KG1 (cell line): ENCODE results near the gene SKIL.

Experiments
- DNase-seq: peaks from one replicate; lab custom pipeline; 2025; lab: John Stamatoyannopoulos, UW

Gene SKIL

DNA sequence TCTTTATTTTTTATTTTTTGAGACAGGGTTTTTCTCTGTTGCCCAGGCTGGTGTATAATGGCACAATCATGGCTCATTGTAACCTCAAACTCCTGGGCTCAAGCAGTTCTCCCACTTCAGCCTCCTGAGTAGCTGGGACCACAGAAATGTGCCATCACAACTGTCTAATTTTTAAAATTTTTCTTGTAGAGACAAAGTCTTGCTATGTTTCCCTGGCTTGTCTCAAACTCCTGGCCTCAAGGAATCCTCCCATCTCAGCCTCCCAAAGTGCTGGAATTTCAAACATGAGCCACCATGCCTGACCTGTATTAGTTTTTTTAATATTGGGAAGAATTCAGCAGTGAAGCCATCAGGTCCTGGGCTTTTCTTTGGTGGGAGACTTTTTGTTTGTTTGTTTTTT lies 47.6 kb downstream of the SKIL start:
- DNase-seq: no peak

DNA sequence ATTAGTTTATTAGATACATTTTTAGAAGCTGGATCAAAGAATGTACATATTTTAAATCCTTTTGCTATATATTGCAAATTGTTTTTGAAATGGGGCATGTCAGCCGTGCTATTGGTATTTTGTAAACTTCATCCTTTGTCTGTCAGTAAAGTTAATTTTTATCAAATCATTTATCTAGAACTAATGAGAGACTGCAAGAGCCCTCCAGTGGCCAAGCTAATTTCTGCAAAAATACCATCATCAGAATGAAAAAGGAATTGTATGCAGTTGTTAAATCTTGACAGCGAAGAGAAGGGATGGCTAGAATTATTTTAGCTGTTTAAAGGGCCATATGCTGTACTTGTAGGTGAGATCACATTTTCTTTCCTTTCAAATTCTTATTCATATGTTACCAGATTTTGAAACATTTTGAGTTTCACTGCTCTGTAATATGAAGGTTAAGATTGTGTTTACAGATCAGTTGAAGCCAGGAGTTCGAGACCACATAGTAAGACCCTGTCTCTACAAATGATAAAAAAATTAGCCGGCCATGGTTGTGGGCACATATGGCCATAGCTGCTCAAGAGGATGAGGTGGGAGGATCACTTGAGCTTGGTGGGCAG lies 53.0 kb downstream of the SKIL start:
- no peak for DNase-seq

DNA sequence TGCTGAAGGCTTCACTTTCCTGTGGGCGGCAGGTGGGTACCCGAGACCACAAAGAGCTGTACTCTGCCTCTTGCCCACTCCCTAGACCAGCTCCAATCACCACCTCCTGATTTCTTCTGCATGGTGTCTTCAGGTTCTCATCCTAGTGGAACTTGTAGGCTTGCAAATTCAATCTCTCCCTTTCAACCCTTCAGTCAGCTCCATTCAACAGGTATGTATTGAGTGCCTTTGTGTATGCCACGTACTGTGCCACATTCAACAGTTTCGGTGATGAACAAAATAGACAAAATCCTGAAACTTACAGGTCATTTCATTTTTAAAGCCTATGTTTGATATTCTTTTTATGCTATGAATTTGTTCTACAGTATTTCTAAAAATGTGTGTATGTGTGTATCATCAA lies 55.8 kb downstream of the SKIL start:
- no peak for DNase-seq

DNA sequence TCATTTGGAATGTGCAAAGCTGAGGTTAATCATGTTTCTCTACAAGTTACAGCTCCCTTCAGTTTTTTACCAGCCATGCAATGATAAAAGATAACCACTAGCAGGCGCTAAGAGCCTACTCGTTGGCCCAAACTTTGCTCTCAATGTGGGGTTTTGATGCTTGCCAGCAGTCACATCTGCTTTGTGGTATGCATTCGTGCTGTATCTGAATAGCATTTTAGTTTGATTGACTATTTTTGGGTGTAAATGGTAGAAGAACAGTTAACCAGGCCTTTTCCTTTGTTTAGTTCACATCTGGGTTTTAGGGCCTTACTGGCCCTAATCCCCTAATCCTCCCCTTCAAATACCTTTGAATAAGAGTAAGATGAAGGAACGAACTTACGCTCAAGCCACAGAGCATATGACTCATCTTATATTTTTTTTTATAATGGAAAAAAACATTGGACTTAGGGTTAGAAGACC lies 56.7 kb downstream of the SKIL start:
- peak; percentile 40 for DNase-seq

DNA sequence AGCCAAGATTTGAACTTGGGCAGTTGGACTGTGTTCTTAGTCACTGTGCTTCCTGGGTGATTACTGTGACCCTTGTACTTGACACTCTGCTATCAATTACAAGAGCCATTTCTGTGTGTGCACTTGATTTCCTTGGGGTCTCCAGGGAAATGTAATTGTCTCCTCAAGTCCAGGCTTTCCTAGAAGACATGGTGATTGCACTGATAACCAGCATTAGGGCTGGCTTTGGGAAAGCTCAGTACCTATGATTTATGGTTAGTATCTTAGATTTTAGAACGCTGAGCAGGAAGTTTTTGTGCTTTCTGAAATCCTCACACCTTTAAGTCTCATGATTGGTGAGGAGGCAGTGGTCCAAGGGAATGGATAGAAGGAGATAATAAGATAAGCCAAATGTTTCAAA lies 59.6 kb downstream of the SKIL start:
- DNase-seq: no peak

DNA sequence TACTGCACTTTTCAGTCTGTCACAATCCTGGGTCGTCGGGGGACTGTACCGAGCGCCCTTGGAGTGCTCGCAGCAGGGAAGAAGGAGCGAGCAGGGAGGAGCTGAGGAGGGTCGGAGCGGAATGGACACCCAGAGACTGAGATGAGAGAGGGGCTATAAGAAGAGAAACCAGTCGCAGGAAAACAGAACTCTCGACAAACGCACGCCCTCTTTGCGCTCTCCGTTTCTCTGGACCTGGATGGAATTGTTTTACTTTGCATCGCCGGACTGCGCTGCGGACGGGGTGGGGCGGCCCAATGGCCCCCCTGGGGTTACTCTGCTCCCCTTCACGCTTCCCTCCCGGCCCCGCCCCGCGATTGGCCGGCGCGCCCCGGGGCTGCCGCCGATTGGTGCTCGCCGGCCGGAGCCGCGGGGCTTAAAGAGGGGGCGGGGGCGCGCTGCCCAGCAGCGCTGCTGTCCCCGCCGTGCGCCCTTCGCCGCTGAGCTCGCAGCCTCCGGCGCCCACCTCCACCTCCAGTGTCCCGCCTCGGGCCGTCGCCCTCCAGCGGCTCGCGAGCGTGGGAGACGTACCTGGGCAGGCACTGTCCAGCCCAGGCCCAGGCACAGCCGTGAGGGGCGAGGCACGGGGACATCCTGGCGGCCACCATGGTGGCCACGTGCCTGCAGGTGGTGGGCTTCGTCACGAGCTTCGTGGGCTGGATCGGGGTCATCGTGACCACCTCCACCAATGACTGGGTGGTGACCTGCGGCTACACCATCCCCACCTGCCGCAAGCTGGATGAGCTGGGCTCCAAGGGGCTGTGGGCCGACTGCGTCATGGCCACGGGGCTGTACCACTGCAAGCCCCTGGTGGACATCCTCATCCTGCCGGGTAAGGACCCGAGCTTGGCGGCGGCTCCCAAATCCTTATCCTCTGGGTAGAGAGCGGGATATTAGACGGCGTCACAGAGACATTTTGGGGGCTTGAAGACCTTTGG lies 61.2 kb downstream of the SKIL start, which contains the start of gene CLDN11:
TSS of gene CLDN11 (plus strand) at position 447 of the 977 bp plus-strand sequence. CDS start at position 646, 199 bp downstream.
- no peak for DNase-seq

DNA sequence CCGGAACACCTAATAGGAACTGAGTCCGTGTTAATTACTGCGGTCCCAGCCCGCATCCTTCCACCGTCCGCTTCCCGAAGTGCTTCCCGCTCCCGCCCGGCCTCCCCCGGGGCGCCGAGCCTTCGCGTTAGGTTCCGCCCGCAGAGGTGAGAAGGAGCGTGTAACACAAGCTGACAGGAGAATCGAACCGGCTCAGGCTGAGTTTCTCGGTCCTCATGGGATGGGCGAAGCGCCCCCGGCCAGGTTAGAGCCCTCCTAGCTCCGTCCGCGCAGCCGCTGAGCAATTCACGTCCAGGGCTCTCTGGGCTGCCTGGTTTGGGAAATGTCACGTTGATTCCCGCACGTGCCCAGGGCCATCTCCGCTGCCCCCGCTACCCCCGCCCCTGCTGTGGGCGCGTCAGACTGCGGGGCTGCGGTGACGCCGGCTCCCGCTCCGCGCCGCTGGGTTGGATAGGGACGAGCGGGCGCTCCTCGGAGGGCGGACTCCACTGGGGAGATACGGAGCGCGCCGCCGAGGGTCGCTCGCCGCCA lies 62.1 kb downstream of the SKIL start:
- DNase-seq: no peak

DNA sequence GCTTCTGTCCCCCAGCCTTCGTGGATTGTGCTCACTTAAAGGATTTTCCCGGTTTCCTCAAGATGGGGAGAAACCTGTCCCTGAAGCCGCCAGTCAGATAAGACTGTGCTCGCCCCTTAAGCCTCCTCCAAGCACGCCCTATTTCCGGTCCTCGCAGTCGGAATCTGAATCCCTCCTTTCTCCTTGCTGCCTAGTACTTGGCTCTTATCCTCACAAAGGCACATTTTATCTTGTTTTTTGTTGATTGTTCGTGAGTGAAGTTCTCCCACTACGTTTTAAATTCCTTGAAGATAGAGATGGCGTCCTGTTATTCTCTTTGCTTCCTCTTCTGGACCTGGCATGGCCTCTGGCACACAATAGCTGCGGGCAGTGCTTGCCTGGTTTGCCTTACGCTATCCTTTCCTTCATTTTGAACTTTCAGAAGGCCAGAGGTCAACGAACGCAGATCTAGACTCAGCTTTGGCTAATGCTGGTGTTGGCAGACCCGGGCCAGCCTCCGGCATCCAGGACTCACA lies 62.8 kb downstream of the SKIL start:
- no peak for DNase-seq

DNA sequence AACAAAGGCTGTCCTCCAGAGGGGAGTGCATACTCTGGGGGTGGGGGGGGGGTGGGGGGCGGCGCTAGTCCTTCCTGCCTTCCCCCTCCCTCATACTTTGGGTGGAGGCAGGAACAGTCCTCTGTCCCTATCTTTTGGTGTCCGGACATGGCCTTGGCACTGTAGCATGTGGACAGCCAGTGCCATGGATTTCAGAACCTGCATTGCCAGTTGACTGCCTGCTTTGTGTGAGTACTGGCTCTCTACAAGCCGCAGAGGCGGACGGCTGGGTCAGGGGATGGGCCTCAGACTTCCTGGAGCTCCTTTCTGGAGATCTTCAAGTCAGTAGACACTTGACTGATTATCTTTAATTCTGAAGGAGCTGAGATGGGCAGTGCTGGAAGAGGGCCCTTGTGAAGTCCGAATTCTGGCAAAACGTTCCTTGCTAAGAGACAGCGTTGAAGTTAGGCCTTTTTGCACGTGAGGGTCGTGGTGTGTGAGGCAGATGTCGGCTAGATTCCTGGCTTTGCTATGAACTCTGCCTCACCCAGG lies 63.7 kb downstream of the SKIL start:
- DNase-seq: no peak

DNA sequence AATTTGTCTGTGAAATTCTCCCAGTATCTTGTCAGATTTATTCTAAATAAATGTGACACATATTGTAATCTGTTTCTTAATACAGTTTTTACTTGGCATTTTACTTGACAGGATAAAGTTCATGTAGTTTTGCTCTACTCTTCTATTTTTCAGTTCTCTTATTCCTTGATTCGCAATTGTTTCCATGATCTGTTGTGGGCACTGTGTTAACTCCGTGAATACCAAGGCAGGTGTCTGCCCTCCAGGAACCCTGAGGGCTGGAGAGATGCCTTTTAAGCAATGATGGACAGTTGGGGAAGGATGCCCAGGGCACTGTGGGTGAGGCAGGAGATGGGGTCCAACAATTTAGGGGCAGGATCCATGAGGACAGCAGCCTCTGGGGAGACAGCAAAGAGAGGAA lies 64.2 kb downstream of the SKIL start:
- no peak for DNase-seq

DNA sequence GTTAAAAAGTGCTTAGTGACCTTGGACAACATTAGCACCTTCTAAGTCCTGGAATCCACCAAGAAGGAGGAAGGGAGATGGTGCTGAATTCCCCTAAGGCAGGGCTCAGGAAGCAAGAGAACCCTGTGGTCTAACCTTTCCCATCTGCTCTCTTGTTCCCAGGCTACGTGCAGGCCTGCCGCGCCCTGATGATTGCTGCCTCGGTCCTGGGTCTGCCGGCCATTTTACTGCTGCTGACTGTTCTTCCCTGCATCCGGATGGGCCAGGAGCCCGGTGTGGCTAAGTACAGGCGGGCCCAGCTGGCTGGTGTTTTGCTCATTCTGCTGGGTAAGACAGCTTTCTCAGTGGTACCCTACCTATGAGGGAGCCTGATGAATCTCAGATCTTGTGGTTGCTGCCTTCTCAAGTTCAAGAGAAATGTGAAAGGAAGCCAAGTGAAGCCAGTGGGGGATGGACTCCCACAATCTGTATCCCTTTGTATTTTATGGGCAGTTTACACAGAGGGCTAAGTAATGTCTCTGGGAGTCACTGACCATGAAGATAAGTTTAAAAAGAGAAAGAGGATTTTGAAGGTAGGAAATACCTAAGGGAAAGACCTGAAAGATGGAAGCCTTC lies 65.6 kb downstream of the SKIL start:
- DNase-seq: no peak

DNA sequence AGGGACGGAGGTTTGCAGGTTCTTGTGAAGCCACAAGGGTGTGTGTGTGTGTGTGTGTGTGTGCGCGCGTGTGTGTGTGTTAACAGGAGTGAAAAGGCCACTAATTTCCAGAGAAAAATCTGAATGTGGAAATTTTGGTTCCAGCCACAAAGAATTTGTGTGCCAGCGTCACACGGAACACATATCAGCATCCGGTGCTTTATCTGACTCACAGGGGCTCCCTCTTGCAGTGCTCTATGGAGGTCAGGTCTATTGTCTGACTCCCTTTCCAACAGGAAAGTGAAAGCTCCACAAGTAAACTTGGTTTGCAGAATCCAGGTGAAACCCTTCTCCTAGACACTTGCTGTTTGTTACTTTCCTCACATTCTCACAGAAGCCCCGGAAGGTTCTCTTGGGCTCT lies 67.4 kb downstream of the SKIL start:
- DNase-seq: no peak

DNA sequence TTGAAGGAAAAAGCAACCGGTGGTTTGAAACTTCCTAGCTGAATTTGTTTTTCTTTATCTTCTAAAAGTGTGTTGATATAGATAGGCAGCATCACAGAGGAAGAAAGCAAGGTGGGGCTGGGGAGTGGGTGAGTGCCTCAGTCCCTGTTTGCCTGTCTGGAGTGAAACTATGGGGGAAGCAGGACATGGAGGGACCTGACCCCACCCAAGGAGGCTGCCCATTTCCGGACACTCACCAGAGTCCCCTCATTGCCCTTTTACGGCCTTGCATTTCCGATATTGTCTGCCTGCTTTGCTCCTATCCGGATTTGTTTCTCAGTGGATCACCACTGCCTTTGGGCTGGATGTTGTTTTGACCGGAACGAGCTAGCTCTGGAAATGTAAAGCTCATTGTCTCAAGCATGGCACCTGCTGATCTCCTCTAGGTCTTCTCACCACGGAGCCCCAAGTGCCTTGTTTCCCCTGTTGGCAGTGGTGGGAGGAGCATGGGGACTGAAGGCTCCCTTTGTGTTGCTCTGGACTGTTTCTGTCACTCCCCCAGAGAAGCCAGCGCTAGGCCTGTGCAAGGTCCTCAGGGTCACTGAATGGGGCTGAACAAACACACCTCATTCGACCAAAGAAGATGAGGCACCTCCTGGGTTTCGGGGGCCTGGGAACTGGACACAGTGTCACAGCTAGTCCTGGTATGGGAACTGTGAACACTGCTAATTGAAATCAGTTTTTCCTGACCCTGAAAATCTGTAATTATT lies 68.2 kb downstream of the SKIL start:
- DNase-seq: no peak

DNA sequence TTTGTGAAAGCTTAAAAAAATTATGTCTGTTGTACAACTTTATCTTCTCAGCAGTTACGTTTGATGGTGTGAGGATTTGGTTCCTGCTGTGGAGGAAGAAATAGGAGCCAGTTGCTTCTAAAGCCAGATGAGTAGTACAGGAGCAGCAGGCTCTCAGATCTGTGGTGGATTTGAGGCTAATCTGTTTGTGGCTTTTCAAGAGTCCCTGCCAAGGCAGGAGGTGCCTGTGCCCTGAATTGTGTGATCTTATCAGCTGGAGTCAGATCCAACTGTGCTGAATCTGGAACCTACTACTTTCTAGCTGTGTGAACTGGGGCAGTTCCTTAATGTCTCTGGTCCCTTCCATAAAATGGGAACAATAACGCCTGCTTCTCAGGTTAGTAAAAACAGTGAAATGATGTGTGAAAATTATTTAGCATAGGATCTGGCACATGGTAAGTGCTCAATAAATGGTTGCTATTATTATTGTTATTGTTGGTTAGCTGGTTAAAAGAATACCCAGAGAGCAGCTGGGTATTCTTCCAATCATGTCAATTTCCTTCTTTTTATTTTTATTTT lies 68.8 kb downstream of the SKIL start:
- DNase-seq: no peak

DNA sequence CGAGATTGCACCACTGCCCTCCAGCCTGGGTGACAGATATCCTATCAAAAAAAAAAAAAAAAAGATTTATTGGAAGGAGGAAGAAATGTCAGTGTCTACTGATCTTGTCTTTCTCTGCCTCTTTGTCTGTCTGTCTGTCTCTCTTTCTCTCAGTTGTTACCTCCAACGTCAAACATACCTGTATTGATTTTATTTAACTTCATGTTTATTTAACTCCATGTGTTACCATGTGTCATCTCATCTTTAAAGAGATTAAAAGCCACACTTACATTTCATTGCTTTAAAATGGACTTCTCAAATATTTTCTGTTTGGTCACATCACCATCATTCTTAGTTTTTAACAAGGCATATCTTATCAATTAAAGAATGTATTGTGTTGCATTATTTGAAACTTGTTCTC lies 70.6 kb downstream of the SKIL start:
- DNase-seq: no peak

DNA sequence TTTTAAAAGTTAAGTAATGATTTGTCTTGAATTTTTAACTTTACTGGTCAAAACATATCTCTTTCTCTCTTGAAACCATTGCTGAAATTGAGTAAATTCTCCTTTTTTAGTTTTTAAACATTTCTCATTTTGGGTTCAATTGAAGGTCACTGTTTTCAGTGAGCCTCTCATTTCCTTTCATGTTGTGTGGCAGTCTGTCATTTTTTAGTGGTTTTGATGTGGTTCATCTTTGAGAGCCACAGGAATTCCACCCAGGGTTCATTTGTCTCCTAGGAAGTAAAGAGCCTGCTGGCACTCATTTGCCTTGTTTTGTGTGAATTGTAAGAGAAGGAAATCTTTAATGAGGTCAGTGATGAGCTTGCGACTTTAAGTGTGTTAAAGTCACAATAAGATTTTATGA lies 71.5 kb downstream of the SKIL start:
- DNase-seq: no peak

DNA sequence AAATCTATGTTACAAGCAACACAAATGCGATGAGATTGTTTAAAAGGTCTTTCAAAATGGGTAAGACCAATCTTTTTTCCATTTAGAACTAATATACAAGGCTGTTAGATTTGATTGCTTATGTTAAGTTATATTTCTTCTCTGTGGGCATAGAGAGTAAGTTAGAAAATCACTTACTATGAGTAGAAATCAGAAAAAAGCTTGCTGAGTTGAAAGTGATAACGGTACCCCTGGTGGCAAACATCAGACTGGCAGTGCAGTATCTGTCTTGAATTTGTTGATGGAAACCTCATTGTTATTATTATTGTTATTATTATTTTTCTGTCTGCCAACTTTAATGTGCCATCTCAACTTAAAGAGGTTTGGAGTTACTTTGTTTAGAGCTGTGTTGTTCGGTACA lies 73.5 kb downstream of the SKIL start:
- no peak for DNase-seq

DNA sequence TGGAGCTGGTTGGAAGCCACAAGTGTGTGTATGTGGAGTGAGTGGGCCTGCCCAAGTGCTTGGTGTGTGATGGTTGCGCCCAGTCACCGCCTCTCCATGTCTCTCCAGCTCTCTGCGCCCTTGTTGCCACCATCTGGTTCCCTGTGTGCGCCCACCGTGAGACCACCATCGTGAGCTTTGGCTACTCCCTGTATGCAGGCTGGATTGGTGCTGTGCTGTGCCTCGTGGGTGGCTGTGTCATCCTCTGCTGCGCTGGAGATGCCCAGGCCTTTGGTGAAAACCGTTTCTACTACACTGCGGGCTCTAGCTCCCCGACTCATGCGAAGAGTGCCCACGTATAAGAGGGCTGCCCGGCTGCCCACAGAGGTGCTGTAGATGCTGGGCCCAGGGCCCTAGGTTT lies 74.9 kb downstream of the SKIL start:
- DNase-seq: no peak

DNA sequence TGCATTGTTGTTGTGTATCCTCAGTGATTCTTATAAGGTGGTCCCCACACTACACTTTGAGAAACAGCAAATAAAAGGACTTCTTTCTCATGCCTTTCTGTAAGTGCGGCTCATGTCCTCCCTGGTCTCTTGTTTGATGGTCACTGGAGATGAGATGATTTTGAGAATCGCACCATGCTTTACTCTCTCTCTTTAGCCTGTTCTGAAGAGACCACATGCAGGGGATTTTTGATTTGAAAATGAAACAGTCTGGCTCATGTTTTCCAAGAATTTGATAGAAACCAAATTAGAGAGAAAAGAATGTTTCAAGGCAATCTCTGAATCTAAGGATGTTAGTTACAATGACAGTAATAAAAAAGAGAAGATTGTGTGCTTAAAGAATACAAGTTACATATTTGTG lies 79.2 kb downstream of the SKIL start:
- DNase-seq: no peak

DNA sequence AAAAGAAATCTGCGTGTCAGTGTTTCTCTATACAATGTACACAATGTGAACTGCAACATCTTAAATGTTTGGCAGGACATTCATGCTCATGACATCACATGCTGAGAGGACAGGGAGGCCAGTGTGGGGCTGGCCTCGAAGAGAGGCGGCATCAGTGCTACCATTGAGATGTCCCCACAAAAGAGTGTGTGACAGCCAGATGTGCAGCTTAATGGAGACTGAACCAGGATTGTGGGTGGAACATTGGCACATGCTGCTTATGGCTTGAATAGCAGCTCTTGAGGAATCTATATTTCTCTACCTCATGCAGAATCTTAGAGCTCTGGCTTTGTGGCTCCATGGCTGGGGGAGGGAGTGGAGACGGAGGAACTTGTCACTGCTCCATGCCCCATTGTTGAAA lies 79.7 kb downstream of the SKIL start:
- DNase-seq: no peak
